ENCODE data around the gene CLASP1.

DNA sequence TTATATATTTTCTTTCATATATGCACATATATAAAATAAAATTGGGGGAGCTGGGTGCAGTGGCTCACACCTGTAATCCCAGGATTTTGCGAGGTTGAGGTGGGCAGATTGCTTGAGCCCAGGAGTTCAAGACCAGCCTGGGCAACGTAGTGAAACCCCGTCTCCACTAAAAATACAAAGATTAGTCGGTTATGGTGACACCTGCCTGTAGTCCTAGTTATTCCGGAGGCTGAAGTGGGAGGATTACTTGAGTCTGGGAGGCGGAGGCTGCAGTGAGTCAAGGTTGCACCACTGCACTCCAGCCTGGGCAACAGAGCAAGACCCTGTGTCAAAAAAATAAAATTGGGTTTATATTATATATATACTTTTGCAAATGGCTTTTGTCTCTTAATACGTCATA lies 324.7 kb downstream of the CLASP1 start:
- TF ChIP-seq, protein P1, sequence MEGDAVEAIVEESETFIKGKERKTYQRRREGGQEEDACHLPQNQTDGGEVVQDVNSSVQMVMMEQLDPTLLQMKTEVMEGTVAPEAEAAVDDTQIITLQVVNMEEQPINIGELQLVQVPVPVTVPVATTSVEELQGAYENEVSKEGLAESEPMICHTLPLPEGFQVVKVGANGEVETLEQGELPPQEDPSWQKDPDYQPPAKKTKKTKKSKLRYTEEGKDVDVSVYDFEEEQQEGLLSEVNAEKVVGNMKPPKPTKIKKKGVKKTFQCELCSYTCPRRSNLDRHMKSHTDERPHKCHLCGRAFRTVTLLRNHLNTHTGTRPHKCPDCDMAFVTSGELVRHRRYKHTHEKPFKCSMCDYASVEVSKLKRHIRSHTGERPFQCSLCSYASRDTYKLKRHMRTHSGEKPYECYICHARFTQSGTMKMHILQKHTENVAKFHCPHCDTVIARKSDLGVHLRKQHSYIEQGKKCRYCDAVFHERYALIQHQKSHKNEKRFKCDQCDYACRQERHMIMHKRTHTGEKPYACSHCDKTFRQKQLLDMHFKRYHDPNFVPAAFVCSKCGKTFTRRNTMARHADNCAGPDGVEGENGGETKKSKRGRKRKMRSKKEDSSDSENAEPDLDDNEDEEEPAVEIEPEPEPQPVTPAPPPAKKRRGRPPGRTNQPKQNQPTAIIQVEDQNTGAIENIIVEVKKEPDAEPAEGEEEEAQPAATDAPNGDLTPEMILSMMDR (IDR thresholded peaks at IDR 0.05) = no peak
- no peak for TF ChIP-seq POLR2A (IDR thresholded peaks at IDR 0.05)

Measured in heart left ventricle (tissue), 13 donors.